K562 (cell line): ENCODE data around the gene HES5. TPM values are rescaled to one million over a fixed set of nuclear protein-coding genes. Genes with fewer than 3 reads are reported as not detected.
"Not testable (repeated sequence)": the region's sequence is repeated elsewhere in the genome, so short reads cannot be mapped to it uniquely, and the experiment has no call there.

Source experiments
- ATAC-seq: fragments of 200-7000 bp; cut with Tn5 transposase; 3 replicates; pipeline ENCODE4 v1.9.1; 2020; ENCODE audit warnings: moderate library complexity
- BruUV-seq: library from RNA; stranded (reverse); fragments of 400-500 nt; replicated peaks from 2 replicates; lab custom pipeline; 2021; lab: Mats Ljungman, UMichigan
- CTCF ChIA-PET: fragments of 300-600 bp; formaldehyde crosslinking; extraction: SDS; loops from one replicate; lab custom pipeline; 2021; ENCODE audit warnings: low intra/inter-chr PET ratio; lab: Yijun Ruan, JAX
- POLR2A ChIA-PET: fragments of 300-600, 350-650 bp; sonication (Branson Sonifier 250); formaldehyde crosslinking; extraction: SDS; loops from one replicate; lab custom pipeline; 2021; ENCODE audit warnings: antibody characterized with exemption, inconsistent platforms; lab: Yijun Ruan, JAX
- DNase-seq, 4 experiments: peaks; one replicate each; pipeline versions ENCODE4 v3.0.0 to v3.0.0-alpha.2; 2011 to 2018; ENCODE audit warnings: low spot score in 3 of 4, mixed read lengths in 3 of 4; ENCODE audit errors: extremely low read depth in 1 of 4
- FAIRE-seq: peaks from 2 replicates; lab custom pipeline; 2011; peaks lifted over from hg19 to GRCh38; lab: Jason Lieb, UNC
- H2AFZ ChIP-seq: 2 replicates; pipeline ENCODE4 v1.6.0; 2011; ENCODE audit warnings: low read depth, low read length, control low read depth, inconsistent platforms
- H3K27ac ChIP-seq: fragments of 200-600 bp; 3 replicates; pipeline ENCODE4 v1.8.0; 2011; ENCODE audit warnings: low read depth, mild to moderate bottlenecking, control low read depth, inconsistent platforms, low read length, moderate library complexity, mixed read lengths; ENCODE audit errors: extremely low read depth
- H3K27me3 ChIP-seq, 2 experiments: fragments of 300-600 bp in 1 of 2; 2 replicates in 1 of 2; 3 replicates in 1 of 2; pipeline versions ENCODE4 v1.6.0 to v1.8.0; 2011; ENCODE audit warnings: inconsistent platforms in 2 of 2, low read length in 2 of 2, mild to moderate bottlenecking in 1 of 2, mixed read lengths in 1 of 2, moderate library complexity in 1 of 2; ENCODE audit not compliant: control insufficient read depth in 2 of 2, insufficient read depth in 2 of 2
- H3K36me3 ChIP-seq: fragments of 300-600 bp; 3 replicates; pipeline ENCODE4 v1.8.0; 2011; ENCODE audit warnings: mild to moderate bottlenecking, low read length, inconsistent platforms; ENCODE audit not compliant: control insufficient read depth, insufficient read depth
- H3K4me1 ChIP-seq, 2 experiments: fragments of 200-600 bp in 1 of 2; replicated peaks in 1 of 2; 2 replicates in 1 of 2; 3 replicates in 1 of 2; pipeline versions ENCODE4 v1.5.1 to v1.8.0; 2011; ENCODE audit warnings: inconsistent platforms in 2 of 2, low read length in 2 of 2, mild to moderate bottlenecking in 1 of 2, mixed read lengths in 1 of 2, moderate library complexity in 1 of 2; ENCODE audit not compliant: control insufficient read depth in 2 of 2, insufficient read depth in 2 of 2
- H3K4me2 ChIP-seq: 2 replicates; pipeline ENCODE4 v1.6.1; 2011; ENCODE audit warnings: low read length, control low read depth, inconsistent platforms, mixed read lengths; ENCODE audit not compliant: insufficient read depth
- H3K4me3 ChIP-seq: fragments of 200-600 bp; sonication (generic), shearing (Covaris generic); 2 replicates; pipeline ENCODE4 v1.5.1; 2016; ENCODE audit warnings: control low read depth, inconsistent platforms
- H3K79me2 ChIP-seq: fragments of 200-600 bp; 3 replicates; pipeline ENCODE4 v1.8.0; 2011; ENCODE audit warnings: low read length, inconsistent platforms; ENCODE audit not compliant: control insufficient read depth, insufficient read depth
- H3K9ac ChIP-seq, 2 experiments: 2 replicates each; pipeline versions ENCODE4 v1.6.0 to v1.6.1; 2011; ENCODE audit warnings: low read depth in 2 of 2, low read length in 2 of 2, control low read depth in 1 of 2, inconsistent platforms in 1 of 2, mild to moderate bottlenecking in 1 of 2, mixed read lengths in 1 of 2; ENCODE audit not compliant: insufficient read depth in 1 of 2
- H3K9me1 ChIP-seq: one replicate; pipeline ENCODE4 v1.6.0; 2011; ENCODE audit warnings: inconsistent platforms, mild to moderate bottlenecking, low read length, moderate library complexity; ENCODE audit not compliant: control insufficient read depth, insufficient read depth
- H3K9me3 ChIP-seq: replicated peaks from 2 replicates; pipeline ENCODE4 v1.5.1; 2011; ENCODE audit warnings: low read depth, low read length, inconsistent platforms; ENCODE audit not compliant: control insufficient read depth, insufficient read depth
- H4K20me1 ChIP-seq: replicated peaks from 2 replicates; pipeline ENCODE4 v1.6.1; 2011; ENCODE audit warnings: low read length, inconsistent platforms, mixed read lengths; ENCODE audit not compliant: control insufficient read depth, insufficient read depth
- CCNT2 ChIP-seq: IDR thresholded peaks from 2 replicates; pipeline ENCODE4 v1.6.1; 2011; ENCODE audit warnings: borderline replicate concordance, low read depth, mild to moderate bottlenecking, moderate library complexity, mixed read lengths, low read length; ENCODE audit not compliant: insufficient read length; ENCODE audit errors: extremely low read depth
- TCFL5 ChIP-seq: fragments of 250-450 bp; sonication (Bioruptor Pico); conservative IDR thresholded peaks from 2 replicates; pipeline ENCODE4 v1.6.1; 2021; ENCODE audit warnings: mild to moderate bottlenecking, moderate library complexity, matching md5 sums
- TGIF2 ChIP-seq: sonication (generic); formaldehyde crosslinking; IDR thresholded peaks from 2 replicates; pipeline ENCODE4 v1.8.1; 2022; ENCODE audit warnings: mild to moderate bottlenecking, missing genetic modification reagents, moderate library complexity
- ZNF3 ChIP-seq: fragments of 250-450 bp; sonication (Bioruptor Pico); IDR thresholded peaks from 2 replicates; pipeline ENCODE4 v1.5.0; 2021; ENCODE audit warnings: mild to moderate bottlenecking, moderate library complexity
- WGBS: fragments of 100-300 bp; shearing (Covaris generic); methylation state at CpG from one replicate; pipeline ENCODE4 v1.1.6; 2016; ENCODE audit warnings: low coverage, mixed read lengths; ENCODE audit not compliant: insufficient coverage; ENCODE audit errors: missing lambda C conversion rate; 5-methylcytosine and 5-hydroxymethylcytosine counted together
- in situ Hi-C: fragments of 300-500 bp; cut with MboI; formaldehyde crosslinking; loops from 4 replicates; pipeline ENCODE4 v1.15.0; 2018; ENCODE audit warnings: inconsistent platforms, mixed read lengths
- intact Hi-C: fragments of 100-400 bp; cut with micrococcal nuclease; formaldehyde crosslinking; loops from 2 replicates; pipeline ENCODE4 v1.14.2; 2022
- polyA plus RNA-seq, 8 experiments: library from polyadenylated mRNA; depleted of rRNA in 4 of 8; stranded (reverse) in 5 of 8; unstranded in 3 of 8; fragments of >200 nt; fragmentation: Nextera tagmentation in 2 of 8; fragmentation: Illumina TruSeq in 1 of 8; extraction: Ambion mirVana in 2 of 8; extraction: Trizol in 1 of 8; gene quantifications; 2 replicates each; pipeline versions ENCODE4 v1.2.1 to v1.2.3, GENCODE V29; 2011 to 2014; ENCODE audit warnings: inconsistent platforms in 1 of 8, missing spikeins in 1 of 8
- total RNA-seq, 7 experiments: library from RNA; depleted of rRNA in 6 of 7; stranded (reverse); fragments of >200 nt in 6 of 7; fragmentation: Illumina TruSeq in 2 of 7; extraction: Trizol in 2 of 7; gene quantifications; 2 replicates each; pipeline versions ENCODE4 v1.2.1 to v1.2.3, GENCODE V29; 2011 to 2021; ENCODE audit warnings: low replicate concordance in 1 of 7
- TF ChIP-seq, protein P1 (sequence below): IDR thresholded peaks from 2 replicates; pipeline ENCODE4 v1.6.1; 2012; ENCODE audit warnings: low read depth, low read length, improper control_type of control experiment, borderline replicate concordance
- TF ChIP-seq, protein P2 (sequence below): sonication (generic); formaldehyde crosslinking; IDR thresholded peaks from 2 replicates; pipeline ENCODE4 v1.4.0; 2020; ENCODE audit warnings: mild to moderate bottlenecking, missing genetic modification reagents

HES5 gene
- total and polyA plus RNA-seq, 9 of the 15 experiments (the other 6 are each of a cell fraction or from before 2014, with no cell fraction given): not detected

DNA sequence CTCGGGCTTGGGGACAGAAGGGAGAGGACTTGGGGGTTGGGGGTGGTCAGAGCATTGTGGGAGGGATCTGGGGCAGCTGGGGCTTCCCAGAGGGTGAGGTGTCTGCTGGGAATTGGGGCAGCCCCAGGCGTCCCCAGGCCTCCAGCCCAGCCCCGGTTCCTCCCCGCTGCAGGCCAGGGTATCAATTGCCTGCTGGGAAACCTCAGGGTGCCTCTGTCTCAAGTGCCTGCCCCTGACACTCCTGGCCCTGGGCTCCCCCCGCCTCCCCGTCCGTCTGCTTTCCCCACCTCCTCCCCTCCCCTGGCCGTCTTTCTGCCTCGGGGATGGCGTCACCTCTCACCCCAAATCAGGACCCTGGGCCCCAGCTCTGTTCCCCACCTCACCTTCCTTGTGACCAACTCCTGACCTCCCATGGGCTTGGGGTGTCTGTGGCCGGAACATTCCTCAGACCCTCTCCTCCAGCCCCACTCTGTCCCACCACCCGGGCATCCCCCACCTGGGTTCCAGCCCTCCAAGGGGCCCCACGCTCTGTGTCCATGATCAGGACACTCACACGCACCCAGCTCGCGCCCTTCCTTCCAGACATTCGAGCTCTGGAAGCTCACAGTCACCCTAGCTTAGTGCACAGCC, 38.2 kb upstream of the HES5 start:
- H3K79me2 ChIP-seq, H2AFZ ChIP-seq, H3K27ac ChIP-seq, in situ Hi-C loops, FAIRE-seq, H3K9me3 ChIP-seq, BruUV-seq, H4K20me1 ChIP-seq, CTCF ChIA-PET, DNase-seq, intact Hi-C loops, POLR2A ChIA-PET, H3K4me2 ChIP-seq, ATAC-seq, H3K4me3 ChIP-seq, H3K9me1 ChIP-seq, H3K9ac ChIP-seq, H3K36me3 ChIP-seq: not testable (repeated sequence)
- Histone ChIP-seq H3K4me1 (peaks cover 0 to 28% of the 10 kb centered on the region in 2 experiments; a peak in 2 of 5 replicates), H3K27me3 (peaks cover 45 to 67% of the 10 kb centered on the region in 2 experiments)
- WGBS: 0% methylated on average over 6 of the region's 17 CpGs

DNA sequence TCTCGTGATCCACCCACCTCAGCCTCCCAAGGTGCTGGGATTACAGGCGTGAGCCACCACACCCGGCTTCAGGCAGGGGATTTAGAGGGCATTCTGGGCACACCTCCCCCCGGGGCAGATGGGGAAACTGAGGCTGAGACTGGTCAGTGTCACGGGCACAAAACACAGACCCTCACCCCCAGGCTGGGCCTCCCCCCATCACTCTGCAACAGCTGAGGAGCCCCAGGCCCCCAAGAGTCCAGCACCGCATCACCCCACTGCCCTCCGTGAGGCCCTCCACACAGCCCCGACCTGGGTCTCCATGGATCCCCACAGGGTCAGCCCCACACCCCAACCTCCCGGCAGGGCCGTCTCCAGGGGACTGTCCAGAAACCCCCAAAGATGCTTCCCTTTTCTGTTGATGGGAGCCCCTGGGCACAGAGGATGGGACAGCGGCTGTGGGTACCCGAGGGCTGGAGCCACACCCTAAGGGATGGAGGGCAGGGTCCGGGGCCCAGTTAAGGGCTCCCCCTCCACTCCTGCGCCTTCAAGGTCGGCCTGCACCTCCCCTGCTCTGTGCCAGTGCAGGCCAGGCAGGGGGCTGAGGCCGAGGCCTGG, 37.1 kb upstream of the HES5 start:
- no peak overlapping the region for H3K4me3 ChIP-seq
- no peaks in the 10 kb centered on the region for H3K79me2 ChIP-seq
- no peaks in the 10 kb centered on the region for H3K36me3 ChIP-seq
- peaks cover 0 to 37% of the 10 kb centered on the region in 2 experiments; a peak in 2 of 5 replicates for H3K4me1 ChIP-seq
- no peak for DNase-seq
- ATAC-seq: no peak
- ChIA-PET CTCF (no interaction called here), POLR2A (no interaction called here)
- H3K9me3 ChIP-seq: no peaks in the 10 kb centered on the region
- no peak overlapping the region for H3K4me2 ChIP-seq
- no peak overlapping the region for H2AFZ ChIP-seq
- no peaks in the 10 kb centered on the region for H3K9me1 ChIP-seq
- intact Hi-C loops: no loop called here
- no peak for FAIRE-seq
- in situ Hi-C loops: no loop called here
- H3K9ac ChIP-seq: no peak overlapping the region
- TF ChIP-seq TCFL5 (CRISPR knock-in tag): no peak
- no peak for TF ChIP-seq ZNF3 (CRISPR knock-in tag)
- TF ChIP-seq, protein P1, sequence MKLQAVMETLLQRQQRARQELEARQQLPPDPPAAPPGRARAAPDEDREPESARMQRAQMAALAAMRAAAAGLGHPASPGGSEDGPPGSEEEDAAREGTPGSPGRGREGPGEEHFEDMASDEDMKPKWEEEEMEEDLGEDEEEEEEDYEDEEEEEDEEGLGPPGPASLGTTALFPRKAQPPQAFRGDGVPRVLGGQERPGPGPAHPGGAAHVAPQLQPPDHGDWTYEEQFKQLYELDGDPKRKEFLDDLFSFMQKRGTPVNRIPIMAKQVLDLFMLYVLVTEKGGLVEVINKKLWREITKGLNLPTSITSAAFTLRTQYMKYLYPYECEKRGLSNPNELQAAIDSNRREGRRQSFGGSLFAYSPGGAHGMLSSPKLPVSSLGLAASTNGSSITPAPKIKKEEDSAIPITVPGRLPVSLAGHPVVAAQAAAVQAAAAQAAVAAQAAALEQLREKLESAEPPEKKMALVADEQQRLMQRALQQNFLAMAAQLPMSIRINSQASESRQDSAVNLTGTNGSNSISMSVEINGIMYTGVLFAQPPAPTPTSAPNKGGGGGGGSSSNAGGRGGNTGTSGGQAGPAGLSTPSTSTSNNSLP: no peak
- TF ChIP-seq, protein P2, sequence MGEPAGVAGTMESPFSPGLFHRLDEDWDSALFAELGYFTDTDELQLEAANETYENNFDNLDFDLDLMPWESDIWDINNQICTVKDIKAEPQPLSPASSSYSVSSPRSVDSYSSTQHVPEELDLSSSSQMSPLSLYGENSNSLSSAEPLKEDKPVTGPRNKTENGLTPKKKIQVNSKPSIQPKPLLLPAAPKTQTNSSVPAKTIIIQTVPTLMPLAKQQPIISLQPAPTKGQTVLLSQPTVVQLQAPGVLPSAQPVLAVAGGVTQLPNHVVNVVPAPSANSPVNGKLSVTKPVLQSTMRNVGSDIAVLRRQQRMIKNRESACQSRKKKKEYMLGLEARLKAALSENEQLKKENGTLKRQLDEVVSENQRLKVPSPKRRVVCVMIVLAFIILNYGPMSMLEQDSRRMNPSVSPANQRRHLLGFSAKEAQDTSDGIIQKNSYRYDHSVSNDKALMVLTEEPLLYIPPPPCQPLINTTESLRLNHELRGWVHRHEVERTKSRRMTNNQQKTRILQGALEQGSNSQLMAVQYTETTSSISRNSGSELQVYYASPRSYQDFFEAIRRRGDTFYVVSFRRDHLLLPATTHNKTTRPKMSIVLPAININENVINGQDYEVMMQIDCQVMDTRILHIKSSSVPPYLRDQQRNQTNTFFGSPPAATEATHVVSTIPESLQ: no peak
- TF ChIP-seq CCNT2: no peak
- TF ChIP-seq TGIF2 (CRISPR knock-in tag): no peak
- peaks cover 37 to 61% of the 10 kb centered on the region in 2 experiments for H3K27me3 ChIP-seq
- no TSS peak for BruUV-seq
- H4K20me1 ChIP-seq: no peaks in the 10 kb centered on the region
- no peak overlapping the region for H3K27ac ChIP-seq
- WGBS: 8% methylated on average over 13 of the region's 16 CpGs
